Measurements from ENCODE around the gene GNB1L. TPM values are rescaled to one million over a fixed set of nuclear protein-coding genes. Genes with fewer than 3 reads are reported as not detected.

Gene GNB1L
- polyA plus RNA-seq, 1 donor from 2014 or later: 15.3 TPM

GRCh38 chr22:19823191-19823901, 31.3 kb downstream of the GNB1L start:
- Mint-ChIP-seq H3K4me3 (no peak overlapping the region), H3K36me3 (peaks cover 4% of the 10 kb centered on the region), H3K27ac (no peak overlapping the region), H3K4me1 (peaks cover 0 to 2% (median 2%) of the 10 kb centered on the region in 3 donors), H3K9me3 (no peaks in the 10 kb centered on the region), H3K27me3 (no peaks in the 10 kb centered on the region)

- H3K9me3 Mint-ChIP-seq: no peaks in the 10 kb centered on the region
- no peak overlapping the region for H3K27ac Mint-ChIP-seq
- H3K36me3 Mint-ChIP-seq: peaks cover 2% of the 10 kb centered on the region
- H3K4me3 Mint-ChIP-seq: no peak overlapping the region
- no peaks in the 10 kb centered on the region for H3K27me3 Mint-ChIP-seq
- H3K4me1 Mint-ChIP-seq: peaks cover 0 to 2% (median 2%) of the 10 kb centered on the region in 3 donors
Measured at GRCh38 chr22:19822301-19823117, 32.2 kb downstream of the GNB1L start.

- H3K27ac Mint-ChIP-seq: no peak overlapping the region
- H3K9me3 Mint-ChIP-seq: no peaks in the 10 kb centered on the region
- H3K36me3 Mint-ChIP-seq: peaks cover 2% of the 10 kb centered on the region
- H3K4me3 Mint-ChIP-seq: no peak overlapping the region
- H3K4me1 Mint-ChIP-seq: peaks cover 0 to 2% (median 2%) of the 10 kb centered on the region in 3 donors
- H3K27me3 Mint-ChIP-seq: no peaks in the 10 kb centered on the region
Measured at GRCh38 chr22:19821523-19822300, 33.0 kb downstream of the GNB1L start.

- Mint-ChIP-seq H3K27me3 (no peaks in the 10 kb centered on the region), H3K9me3 (no peaks in the 10 kb centered on the region), H3K36me3 (peaks cover 1% of the 10 kb centered on the region), H3K4me1 (peaks cover 0 to 2% (median 2%) of the 10 kb centered on the region in 3 donors), H3K27ac (no peak overlapping the region), H3K4me3 (no peak overlapping the region)
Measured at GRCh38 chr22:19820880-19821522, 33.7 kb downstream of the GNB1L start.

GRCh38 chr22:19819911-19820879, 34.5 kb downstream of the GNB1L start:
- Mint-ChIP-seq H3K27me3 (no peaks in the 10 kb centered on the region), H3K36me3 (peaks cover 2% of the 10 kb centered on the region), H3K4me1 (peaks cover 0 to 2% (median 2%) of the 10 kb centered on the region in 3 donors), H3K4me3 (no peak overlapping the region), H3K9me3 (no peaks in the 10 kb centered on the region), H3K27ac (no peak overlapping the region)

- Mint-ChIP-seq H3K9me3 (no peaks in the 10 kb centered on the region), H3K27ac (no peak overlapping the region), H3K27me3 (no peaks in the 10 kb centered on the region), H3K36me3 (peaks cover 2% of the 10 kb centered on the region), H3K4me3 (no peak overlapping the region), H3K4me1 (peaks cover 0 to 2% (median 2%) of the 10 kb centered on the region in 3 donors)
Measured at GRCh38 chr22:19819208-19819910, 35.3 kb downstream of the GNB1L start.

- H3K4me3 Mint-ChIP-seq: peak overlapping the region in 1 of 4 donors; percentile 63
- peak overlapping the region in 1 of 3 donors; percentile 50 for H3K27ac Mint-ChIP-seq
- peaks cover 0 to under 1% (median under 1%) of the 10 kb centered on the region in 3 donors for H3K4me1 Mint-ChIP-seq
- no peaks in the 10 kb centered on the region for H3K27me3 Mint-ChIP-seq
- peaks cover 2% of the 10 kb centered on the region for H3K36me3 Mint-ChIP-seq
- no peaks in the 10 kb centered on the region for H3K9me3 Mint-ChIP-seq
Measured at GRCh38 chr22:19818324-19819207, 36.1 kb downstream of the GNB1L start.

GRCh38 chr22:19816372-19817119, 38.1 kb downstream of the GNB1L start:
- H3K27ac Mint-ChIP-seq: no peak overlapping the region
- no peaks in the 10 kb centered on the region for H3K9me3 Mint-ChIP-seq
- no peak overlapping the region for H3K4me3 Mint-ChIP-seq
- no peaks in the 10 kb centered on the region for H3K4me1 Mint-ChIP-seq
- H3K36me3 Mint-ChIP-seq: peaks cover 2% of the 10 kb centered on the region
- H3K27me3 Mint-ChIP-seq: no peaks in the 10 kb centered on the region

GRCh38 chr22:19815823-19816290, 38.8 kb downstream of the GNB1L start:
- no peaks in the 10 kb centered on the region for H3K4me1 Mint-ChIP-seq
- H3K9me3 Mint-ChIP-seq: no peaks in the 10 kb centered on the region
- peaks cover 2% of the 10 kb centered on the region for H3K36me3 Mint-ChIP-seq
- no peaks in the 10 kb centered on the region for H3K27me3 Mint-ChIP-seq
- H3K4me3 Mint-ChIP-seq: no peak overlapping the region
- no peak overlapping the region for H3K27ac Mint-ChIP-seq

GRCh38 chr22:19815093-19815822, 39.4 kb downstream of the GNB1L start:
- Mint-ChIP-seq H3K27me3 (no peaks in the 10 kb centered on the region), H3K4me1 (no peaks in the 10 kb centered on the region), H3K9me3 (no peaks in the 10 kb centered on the region), H3K4me3 (no peak overlapping the region), H3K27ac (no peak overlapping the region), H3K36me3 (peaks cover 2% of the 10 kb centered on the region)

GRCh38 chr22:19814428-19814827, 40.2 kb downstream of the GNB1L start:
- peaks cover 2% of the 10 kb centered on the region for H3K36me3 Mint-ChIP-seq
- H3K4me1 Mint-ChIP-seq: no peaks in the 10 kb centered on the region
- H3K4me3 Mint-ChIP-seq: no peak overlapping the region
- no peak overlapping the region for H3K27ac Mint-ChIP-seq
- H3K27me3 Mint-ChIP-seq: no peaks in the 10 kb centered on the region
- H3K9me3 Mint-ChIP-seq: no peaks in the 10 kb centered on the region
